Uterus (tissue), 4 donors: Measurements from ENCODE around the gene HNRNPA1L2. TPM values are rescaled to one million over a fixed set of nuclear protein-coding genes. Genes with fewer than 3 reads are reported as not detected.
"Not testable (repeated sequence)": the region's sequence is repeated elsewhere in the genome, so short reads cannot be mapped to it uniquely, and the experiment has no call there.

ENCODE experiments used
- DNase-seq, 2 donors: peaks; one replicate each; pipeline ENCODE4 v3.0.0-alpha.2; 2019 to 2020
- H3K27ac ChIP-seq, 2 donors: fragments of 200-600 bp; sonication (generic); 1 replicate in 1 of 2; 2 replicates in 1 of 2; pipeline ENCODE4 v1.5.1; 2016 to 2018
- H3K27me3 ChIP-seq, 2 donors: fragments of 200-600 bp; sonication (generic); one replicate each; pipeline ENCODE4 v1.5.1; 2018 to 2019; ENCODE audit warnings: control low read depth in 1 of 2
- H3K36me3 ChIP-seq, 2 donors: fragments of 200-600 bp; sonication (generic); one replicate each; pipeline ENCODE4 v1.5.1; 2019; ENCODE audit warnings: control low read depth in 1 of 2
- H3K4me1 ChIP-seq, 2 donors: fragments of 200-600 bp; sonication (generic); one replicate each; pipeline ENCODE4 v1.5.1; 2018 to 2019; ENCODE audit warnings: control low read depth in 1 of 2
- H3K4me3 ChIP-seq, 2 donors: fragments of 200-600 bp; sonication (generic); 1 replicate in 1 of 2; 2 replicates in 1 of 2; pipeline ENCODE4 v1.5.1; 2018 to 2019; ENCODE audit warnings: mild to moderate bottlenecking in 1 of 2
- H3K9me3 ChIP-seq, 2 donors: fragments of 200-600 bp; sonication (generic); one replicate each; pipeline ENCODE4 v1.5.1; 2019; ENCODE audit warnings: control low read depth in 1 of 2
- POLR2A ChIP-seq, 2 donors: fragments of 450-650 bp; IDR thresholded peaks; one replicate each; pipeline ENCODE4 v1.6.1; 2016; ENCODE audit warnings: antibody characterized with exemption in 2 of 2, mild to moderate bottlenecking in 1 of 2, moderate library complexity in 1 of 2
- intact Hi-C: fragments of 100-400 bp; cut with DNase I; formaldehyde crosslinking; loops from one replicate; pipeline ENCODE4 v1.15.1; 2023; ENCODE audit warnings: low total_unique reads
- total RNA-seq, 4 donors: library from RNA; depleted of rRNA in 3 of 4; stranded (reverse); fragments of >200 nt in 3 of 4; gene quantifications; one replicate each; pipeline versions ENCODE4 v1.1.0 to v1.2.4, GENCODE V29; 2014 to 2023
- TF ChIP-seq, protein P1 (sequence below), 4 experiments: fragments of 200-600 bp in 2 of 4; fragments of 450-650 bp in 2 of 4; sonication (generic) in 2 of 4; IDR thresholded peaks; one replicate each; pipeline ENCODE4 v1.5.1; 2016 to 2019; ENCODE audit warnings: antibody characterized with exemption in 4 of 4, mild to moderate bottlenecking in 2 of 4, moderate library complexity in 1 of 4
- donor health status: DM: yes; HTN: yes; CAD: no.

Gene HNRNPA1L2
- total RNA-seq, 4 donors from 2014 or later, result 0.51 to 12.9 (median 7.4) TPM

- no peaks in the 10 kb centered on the region for H3K36me3 ChIP-seq
- intact Hi-C loops, result no loop called here
- no peaks in the 10 kb centered on the region for H3K27me3 ChIP-seq
- no peak for TF ChIP-seq POLR2A (IDR thresholded peaks at IDR 0.05)
- TF ChIP-seq, protein P1, sequence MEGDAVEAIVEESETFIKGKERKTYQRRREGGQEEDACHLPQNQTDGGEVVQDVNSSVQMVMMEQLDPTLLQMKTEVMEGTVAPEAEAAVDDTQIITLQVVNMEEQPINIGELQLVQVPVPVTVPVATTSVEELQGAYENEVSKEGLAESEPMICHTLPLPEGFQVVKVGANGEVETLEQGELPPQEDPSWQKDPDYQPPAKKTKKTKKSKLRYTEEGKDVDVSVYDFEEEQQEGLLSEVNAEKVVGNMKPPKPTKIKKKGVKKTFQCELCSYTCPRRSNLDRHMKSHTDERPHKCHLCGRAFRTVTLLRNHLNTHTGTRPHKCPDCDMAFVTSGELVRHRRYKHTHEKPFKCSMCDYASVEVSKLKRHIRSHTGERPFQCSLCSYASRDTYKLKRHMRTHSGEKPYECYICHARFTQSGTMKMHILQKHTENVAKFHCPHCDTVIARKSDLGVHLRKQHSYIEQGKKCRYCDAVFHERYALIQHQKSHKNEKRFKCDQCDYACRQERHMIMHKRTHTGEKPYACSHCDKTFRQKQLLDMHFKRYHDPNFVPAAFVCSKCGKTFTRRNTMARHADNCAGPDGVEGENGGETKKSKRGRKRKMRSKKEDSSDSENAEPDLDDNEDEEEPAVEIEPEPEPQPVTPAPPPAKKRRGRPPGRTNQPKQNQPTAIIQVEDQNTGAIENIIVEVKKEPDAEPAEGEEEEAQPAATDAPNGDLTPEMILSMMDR (IDR thresholded peaks at IDR 0.05), result no peak
- no peak overlapping the region for H3K27ac ChIP-seq
- no peak overlapping the region for H3K4me3 ChIP-seq
- H3K4me1 ChIP-seq, result no peaks in the 10 kb centered on the region
- no peaks in the 10 kb centered on the region for H3K9me3 ChIP-seq
- no peak for DNase-seq
These were observed 27.0 kb upstream of the HNRNPA1L2 start for GRCh38 chr13:52615134-52615801.

GRCh38 chr13:52615812-52616211 lies 26.4 kb upstream of the HNRNPA1L2 start:
- no peaks in the 10 kb centered on the region for H3K27me3 ChIP-seq
- no peak overlapping the region for H3K4me3 ChIP-seq
- intact Hi-C loops, result no loop called here

DNA sequence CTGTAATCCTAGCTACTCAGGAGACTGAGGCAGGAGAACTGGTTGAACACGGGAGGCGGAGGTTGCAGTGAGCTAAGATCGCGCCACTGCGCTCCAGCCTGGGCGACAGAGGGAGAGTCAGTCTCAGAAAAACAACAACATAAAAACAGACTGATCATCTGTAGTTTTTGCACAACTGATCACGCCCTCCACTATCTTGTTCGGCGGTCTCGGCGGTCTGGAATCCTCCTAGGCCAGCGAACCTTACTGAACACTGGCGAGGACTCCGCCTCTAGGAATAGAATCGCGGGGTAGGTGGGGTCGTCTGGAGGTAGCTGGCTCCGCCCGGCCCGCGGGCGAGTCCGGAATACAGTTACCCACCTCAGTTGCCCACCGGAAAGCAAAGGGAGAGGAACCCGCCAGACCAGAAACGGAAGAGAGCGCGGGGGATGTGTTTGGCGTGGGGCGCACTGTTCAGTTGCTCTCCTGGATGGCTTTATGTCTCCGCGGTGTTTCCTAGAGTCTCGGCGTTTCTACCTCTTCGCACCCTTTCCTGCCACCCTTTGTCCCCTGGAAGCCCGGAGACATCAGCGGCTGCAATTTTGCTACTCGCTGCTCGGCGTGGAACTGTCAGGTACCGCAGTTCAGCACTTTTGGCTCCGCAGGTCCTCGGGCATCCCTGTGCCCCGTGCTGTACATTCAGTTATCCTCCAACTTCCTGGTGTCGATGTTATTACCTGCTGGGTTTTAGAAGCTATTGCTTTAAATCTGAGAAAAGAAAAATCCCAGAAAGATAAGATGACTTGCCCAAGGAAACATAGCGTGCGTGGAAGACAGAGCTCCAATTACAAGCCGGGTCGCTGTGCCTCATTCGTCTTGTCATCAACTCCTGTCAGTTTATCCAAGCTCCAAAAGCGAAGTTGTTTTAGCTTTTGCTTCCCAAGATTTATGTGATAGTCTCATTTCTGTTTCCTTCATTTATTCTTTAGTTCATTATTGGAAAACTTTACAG lies 24.9 kb upstream of the HNRNPA1L2 start:
- H3K9me3 ChIP-seq, result no peaks in the 10 kb centered on the region
- H3K27me3 ChIP-seq, result no peaks in the 10 kb centered on the region
- intact Hi-C loops, result no loop called here
- peak overlapping the region; percentile 85 to 93 for H3K27ac ChIP-seq
- H3K36me3 ChIP-seq, result no peaks in the 10 kb centered on the region
- H3K4me1 ChIP-seq, result no peaks in the 10 kb centered on the region
- DNase-seq, result peak; percentile 81 to 85
- TF ChIP-seq POLR2A (IDR thresholded peaks at IDR 0.05), result peak in 1 of 2 donors; percentile 40
- TF ChIP-seq, protein P1 (IDR thresholded peaks at IDR 0.05), result peak in 1 of 4 experiments; percentile 12
- peak overlapping the region; percentile 61 to 71 for H3K4me3 ChIP-seq

More at GRCh38 chr13:52615812-52616211, 26.4 kb upstream of the HNRNPA1L2 start:
- no peak overlapping the region for H3K27ac ChIP-seq
- no peaks in the 10 kb centered on the region for H3K4me1 ChIP-seq
- TF ChIP-seq, protein P1 (IDR thresholded peaks at IDR 0.05), result no peak
- no peak for TF ChIP-seq POLR2A (IDR thresholded peaks at IDR 0.05)
- H3K36me3 ChIP-seq, result no peaks in the 10 kb centered on the region
- DNase-seq, result no peak
- H3K9me3 ChIP-seq, result no peaks in the 10 kb centered on the region

- H3K4me3 ChIP-seq, H3K9me3 ChIP-seq, H3K27me3 ChIP-seq, DNase-seq, H3K27ac ChIP-seq, intact Hi-C loops, H3K36me3 ChIP-seq, H3K4me1 ChIP-seq: not testable (repeated sequence)
These were observed 11.0 kb upstream of the HNRNPA1L2 start for GRCh38 chr13:52631083-52631690.

DNA sequence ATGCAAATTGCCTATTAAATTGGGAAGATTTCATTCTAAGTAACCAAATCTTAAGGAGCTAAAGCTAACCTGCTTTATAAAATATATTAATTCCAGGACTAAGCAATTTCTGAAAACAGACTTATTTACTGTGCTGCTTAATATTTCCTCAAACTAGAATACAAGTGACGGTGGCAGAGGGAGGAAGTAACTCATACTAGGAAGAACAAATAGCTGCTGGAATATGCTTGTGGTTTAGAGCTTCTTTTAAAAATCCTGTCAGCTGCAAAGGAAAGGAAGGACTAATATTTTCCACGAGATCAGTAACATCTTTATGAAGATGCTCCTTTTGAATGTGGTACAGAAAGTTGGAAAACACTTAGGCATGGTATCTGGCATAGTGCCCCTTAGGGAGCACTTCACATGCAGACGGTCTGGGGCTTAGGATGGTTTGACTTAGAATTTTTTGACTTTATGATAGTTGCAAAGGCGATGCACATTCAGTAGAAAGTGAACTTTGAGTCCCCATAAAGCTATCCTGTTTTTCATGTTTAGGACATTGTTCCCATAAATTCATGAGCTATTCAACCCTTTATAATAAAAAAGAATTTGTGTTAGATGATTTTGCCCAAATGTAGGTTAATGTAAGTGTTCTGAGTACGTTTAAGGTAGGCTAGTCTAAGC lies 3.4 kb upstream of the HNRNPA1L2 start:
- no peaks in the 10 kb centered on the region for H3K9me3 ChIP-seq
- H3K36me3 ChIP-seq, result no peaks in the 10 kb centered on the region
- H3K4me3 ChIP-seq, result no peak overlapping the region
- H3K4me1 ChIP-seq, result no peaks in the 10 kb centered on the region
- TF ChIP-seq, protein P1 (IDR thresholded peaks at IDR 0.05), result no peak
- TF ChIP-seq POLR2A (IDR thresholded peaks at IDR 0.05), result no peak
- H3K27ac ChIP-seq, result no peak overlapping the region
- intact Hi-C loops, result no loop called here
- DNase-seq, result no peak
- no peaks in the 10 kb centered on the region for H3K27me3 ChIP-seq
